OCI-M2 (cell line): ENCODE results near the gene CEP78.
A peak's percentile ranks its signal among the peaks of the same experiment; 100 is the strongest.
"Not testable (repeated sequence)": the region's sequence is repeated elsewhere in the genome, so short reads cannot be mapped to it uniquely, and the experiment has no call there.

Experiments
- DNase-seq: peaks from one replicate; lab custom pipeline; 2025; ENCODE audit not compliant: unreplicated experiment; lab: John Stamatoyannopoulos, UW

The CEP78 gene

GRCh38 chr9:78235762-78236550 lies at the start of gene CEP78:
CEP78 (plus strand) TSS chr9:78236075; CDS start chr9:78236351, 276 bp downstream.
- peak; percentile 27 for DNase-seq

- no peak for DNase-seq
Observed at GRCh38 chr9:78187763-78188484, 48.0 kb upstream of the CEP78 start.

GRCh38 chr9:78188594-78188993 lies 47.3 kb upstream of the CEP78 start:
- DNase-seq: no peak

- no peak for DNase-seq
Observed at GRCh38 chr9:78189001-78189400, 46.9 kb upstream of the CEP78 start.

- DNase-seq: no peak
Observed at GRCh38 chr9:78189461-78189860, 46.4 kb upstream of the CEP78 start.

GRCh38 chr9:78191931-78192330 lies 43.9 kb upstream of the CEP78 start:
- DNase-seq: no peak

GRCh38 chr9:78196258-78196657 lies 39.6 kb upstream of the CEP78 start:
- DNase-seq: no peak

- not testable (repeated sequence) for DNase-seq
Observed at GRCh38 chr9:78201158-78201777, 34.6 kb upstream of the CEP78 start.

GRCh38 chr9:78207319-78207718 lies 28.6 kb upstream of the CEP78 start:
- no peak for DNase-seq

- no peak for DNase-seq
Observed at GRCh38 chr9:78207901-78208300, 28.0 kb upstream of the CEP78 start.

GRCh38 chr9:78209127-78209526 lies 26.7 kb upstream of the CEP78 start:
- DNase-seq: no peak

GRCh38 chr9:78210841-78211301 lies 25.0 kb upstream of the CEP78 start:
- DNase-seq: no peak

GRCh38 chr9:78212868-78213267 lies 23.0 kb upstream of the CEP78 start:
- DNase-seq: no peak

- DNase-seq: no peak
Observed at GRCh38 chr9:78213712-78214111, 22.2 kb upstream of the CEP78 start.

GRCh38 chr9:78214492-78214891 lies 21.4 kb upstream of the CEP78 start:
- no peak for DNase-seq

GRCh38 chr9:78215706-78216105 lies 20.2 kb upstream of the CEP78 start:
- DNase-seq: no peak

- no peak for DNase-seq
Observed at GRCh38 chr9:78218890-78219289, 17.0 kb upstream of the CEP78 start.

GRCh38 chr9:78221425-78221824 lies 14.4 kb upstream of the CEP78 start:
- DNase-seq: no peak

GRCh38 chr9:78221841-78222240 lies 14.0 kb upstream of the CEP78 start:
- DNase-seq: not testable (repeated sequence)

- no peak for DNase-seq
Observed at GRCh38 chr9:78230761-78231160, 5.1 kb upstream of the CEP78 start.

GRCh38 chr9:78232471-78232870 lies 3.4 kb upstream of the CEP78 start:
- not testable (repeated sequence) for DNase-seq

GRCh38 chr9:78234810-78235209 lies 1.1 kb upstream of the CEP78 start:
- DNase-seq: no peak
